ENCODE data around the gene UBN1. TPM values are rescaled to one million over a fixed set of nuclear protein-coding genes. Genes with fewer than 3 reads are reported as not detected.

UBN1 gene
- total RNA-seq, 4 donors from 2014 or later, result 56.0 to 119 (median 62.2) TPM

- Histone ChIP-seq H3K36me3 (peaks cover 0 to 100% (median 0%) of the 10 kb centered on the region in 3 donors), H3K4me3 (no peak overlapping the region), H3K4me1 (no peaks in the 10 kb centered on the region), H3K27ac (no peak overlapping the region), H3K27me3 (no peaks in the 10 kb centered on the region), H3K9me3 (no peaks in the 10 kb centered on the region)
- DNase-seq, result no peak
- no peak for TF ChIP-seq POLR2A (IDR thresholded peaks at IDR 0.05)
Measured at GRCh38 chr16:4826526-4826925, 20.8 kb upstream of the UBN1 start.

GRCh38 chr16:4826980-4827379, 20.3 kb upstream of the UBN1 start:
- peaks cover 0 to 100% (median 0%) of the 10 kb centered on the region in 3 donors for H3K36me3 ChIP-seq
- no peak for DNase-seq
- no peaks in the 10 kb centered on the region for H3K4me1 ChIP-seq
- H3K9me3 ChIP-seq, result no peaks in the 10 kb centered on the region
- no peak overlapping the region for H3K4me3 ChIP-seq
- TF ChIP-seq POLR2A (IDR thresholded peaks at IDR 0.05) (no peak), CTCF (IDR thresholded peaks at IDR 0.05) (no peak)
- no peak overlapping the region for H3K27ac ChIP-seq
- H3K27me3 ChIP-seq, result no peaks in the 10 kb centered on the region

- H3K36me3 ChIP-seq, result peaks cover 0 to 91% (median 0%) of the 10 kb centered on the region in 3 donors
- DNase-seq, result no peak
Measured at GRCh38 chr16:4828567-4829321, 18.5 kb upstream of the UBN1 start.

GRCh38 chr16:4830408-4830807, 16.9 kb upstream of the UBN1 start:
- H3K27ac ChIP-seq, result no peak overlapping the region
- no peaks in the 10 kb centered on the region for H3K9me3 ChIP-seq
- no peak overlapping the region for H3K4me3 ChIP-seq
- no peak for DNase-seq
- no peak for TF ChIP-seq CTCF (IDR thresholded peaks at IDR 0.05)
- no peak for TF ChIP-seq POLR2A (IDR thresholded peaks at IDR 0.05)
- H3K4me1 ChIP-seq, result peaks cover 0 to 9% (median 3%) of the 10 kb centered on the region in 4 donors
- no peaks in the 10 kb centered on the region for H3K27me3 ChIP-seq
- peaks cover 0 to 82% (median 0%) of the 10 kb centered on the region in 3 donors for H3K36me3 ChIP-seq

More at GRCh38 chr16:4828567-4829321, 18.5 kb upstream of the UBN1 start:
- TF ChIP-seq CTCF (IDR thresholded peaks at IDR 0.05) (no peak), POLR2A (IDR thresholded peaks at IDR 0.05) (no peak)
- Histone ChIP-seq H3K4me1 (peaks cover 0 to 9% (median 3%) of the 10 kb centered on the region in 4 donors), H3K4me3 (no peak overlapping the region), H3K27ac (no peak overlapping the region), H3K9me3 (no peaks in the 10 kb centered on the region), H3K27me3 (no peaks in the 10 kb centered on the region)

GRCh38 chr16:4831616-4832015, 15.7 kb upstream of the UBN1 start:
- no peak overlapping the region for H3K4me3 ChIP-seq
- H3K27ac ChIP-seq, result no peak overlapping the region
- peaks cover 0 to 9% (median 3%) of the 10 kb centered on the region in 4 donors for H3K4me1 ChIP-seq
- no peaks in the 10 kb centered on the region for H3K9me3 ChIP-seq
- H3K36me3 ChIP-seq, result peaks cover 0 to 81% (median 0%) of the 10 kb centered on the region in 3 donors
- no peak for DNase-seq
- no peaks in the 10 kb centered on the region for H3K27me3 ChIP-seq
- TF ChIP-seq CTCF (IDR thresholded peaks at IDR 0.05) (no peak), POLR2A (IDR thresholded peaks at IDR 0.05) (no peak)

GRCh38 chr16:4832698-4833343, 14.5 kb upstream of the UBN1 start:
- Histone ChIP-seq H3K4me1 (peaks cover 0 to 9% (median 3%) of the 10 kb centered on the region in 4 donors), H3K36me3 (peaks cover 0 to 80% (median 0%) of the 10 kb centered on the region in 3 donors), H3K27me3 (no peaks in the 10 kb centered on the region), H3K9me3 (no peaks in the 10 kb centered on the region), H3K27ac (no peak overlapping the region), H3K4me3 (no peak overlapping the region)
- no peak for DNase-seq
- TF ChIP-seq CTCF (IDR thresholded peaks at IDR 0.05) (no peak), POLR2A (IDR thresholded peaks at IDR 0.05) (no peak)

All from Peyer's patch (tissue), 4 donors.